C4-2B (cell line): ENCODE results near the gene PRELID1.

Experiments used
- ZFX ChIP-seq: fragments of 450-650 bp; IDR thresholded peaks from 2 replicates; pipeline ENCODE4 v1.6.1; 2017
- TF ChIP-seq, protein P1 (sequence below): fragments of 450-650 bp; conservative IDR thresholded peaks from 2 replicates; pipeline ENCODE4 v1.5.1; 2017; ENCODE audit warnings: mild to moderate bottlenecking

DNA sequence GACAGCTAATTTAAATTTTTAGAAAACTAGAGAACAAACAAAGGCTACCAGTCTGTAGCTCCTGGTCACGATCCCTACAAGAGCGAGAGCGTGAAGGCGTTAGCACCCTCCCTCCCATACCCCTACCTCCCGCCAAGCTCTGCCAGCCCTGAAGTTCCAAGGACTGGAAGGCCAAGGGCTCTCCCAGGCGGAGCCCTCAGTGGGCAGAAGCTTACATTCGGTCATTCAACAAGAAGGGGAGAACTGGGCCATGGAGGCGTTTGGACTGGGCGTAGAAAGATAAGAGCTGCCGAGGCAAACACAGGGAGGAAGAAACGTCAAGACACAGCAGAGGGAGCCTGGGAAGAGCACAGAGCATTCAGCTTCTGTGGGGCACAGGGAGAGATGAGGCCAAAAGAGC lies 5.1 kb downstream of the PRELID1 start:
- TF ChIP-seq, protein P1, sequence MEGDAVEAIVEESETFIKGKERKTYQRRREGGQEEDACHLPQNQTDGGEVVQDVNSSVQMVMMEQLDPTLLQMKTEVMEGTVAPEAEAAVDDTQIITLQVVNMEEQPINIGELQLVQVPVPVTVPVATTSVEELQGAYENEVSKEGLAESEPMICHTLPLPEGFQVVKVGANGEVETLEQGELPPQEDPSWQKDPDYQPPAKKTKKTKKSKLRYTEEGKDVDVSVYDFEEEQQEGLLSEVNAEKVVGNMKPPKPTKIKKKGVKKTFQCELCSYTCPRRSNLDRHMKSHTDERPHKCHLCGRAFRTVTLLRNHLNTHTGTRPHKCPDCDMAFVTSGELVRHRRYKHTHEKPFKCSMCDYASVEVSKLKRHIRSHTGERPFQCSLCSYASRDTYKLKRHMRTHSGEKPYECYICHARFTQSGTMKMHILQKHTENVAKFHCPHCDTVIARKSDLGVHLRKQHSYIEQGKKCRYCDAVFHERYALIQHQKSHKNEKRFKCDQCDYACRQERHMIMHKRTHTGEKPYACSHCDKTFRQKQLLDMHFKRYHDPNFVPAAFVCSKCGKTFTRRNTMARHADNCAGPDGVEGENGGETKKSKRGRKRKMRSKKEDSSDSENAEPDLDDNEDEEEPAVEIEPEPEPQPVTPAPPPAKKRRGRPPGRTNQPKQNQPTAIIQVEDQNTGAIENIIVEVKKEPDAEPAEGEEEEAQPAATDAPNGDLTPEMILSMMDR, result no peak
- no peak for TF ChIP-seq ZFX
